ENCODE results near the gene CACNA1A.

DNA sequence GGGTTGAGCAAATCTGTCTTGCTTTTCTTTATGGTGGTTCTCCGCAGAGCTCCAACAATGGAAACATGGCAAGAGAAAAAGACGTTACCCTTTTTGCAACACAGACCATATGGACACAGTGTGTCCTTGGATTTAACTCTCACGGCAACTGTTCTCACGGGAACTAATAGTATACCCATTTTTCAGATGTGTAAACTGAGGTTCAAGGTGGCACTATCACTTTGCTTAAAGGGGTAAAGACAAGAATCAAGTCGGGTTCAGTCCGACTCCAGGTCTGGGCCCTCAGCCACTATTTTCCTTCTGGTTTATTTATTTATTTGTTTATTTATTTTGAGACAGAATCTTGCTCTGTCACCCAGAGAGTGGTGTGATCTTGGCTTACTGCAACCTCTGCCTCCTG is 176.0 kb downstream of the CACNA1A start:
- TF ChIP-seq EZH2 (IDR thresholded peaks at IDR 0.05; ENCODE audit: insufficient read depth, poor library complexity, severe bottlenecking) = no peak
- TF ChIP-seq EZH2phosphoT487 (IDR thresholded peaks at IDR 0.05; ENCODE audit: insufficient read depth, low read depth) = no peak

Measured in GM23248 (cell line).